Limb (tissue), 2 donors: ENCODE data around the gene LRP6.
"Not testable (repeated sequence)": the region's sequence is repeated elsewhere in the genome, so short reads cannot be mapped to it uniquely, and the experiment has no call there.

ENCODE experiments used
- DNase-seq, 2 donors: peaks; one replicate each; pipeline ENCODE4 v3.0.0-alpha.2; 2016; ENCODE audit errors: extremely low spot score in 2 of 2

Gene LRP6

DNA sequence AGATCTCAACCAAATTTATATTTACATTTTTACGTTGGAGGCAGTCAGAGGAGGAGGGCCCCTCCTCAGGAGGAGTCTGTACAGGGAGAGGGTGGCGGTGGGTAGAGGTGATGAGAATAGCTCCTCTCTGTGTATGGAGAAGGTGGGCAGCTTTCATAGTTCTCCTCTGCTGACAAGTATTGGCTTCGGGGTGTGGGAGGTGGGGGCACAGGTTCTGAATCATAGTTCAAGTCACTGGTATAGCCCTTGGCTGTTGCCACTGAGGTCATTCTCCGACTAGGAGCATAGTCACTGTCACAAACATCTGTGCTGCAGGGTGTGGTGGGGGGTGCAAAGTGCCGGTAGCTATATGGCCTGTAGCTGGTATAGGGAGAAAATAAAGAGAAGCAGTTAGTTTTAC, 145.8 kb downstream of the LRP6 start:
- DNase-seq, result no peak

DNA sequence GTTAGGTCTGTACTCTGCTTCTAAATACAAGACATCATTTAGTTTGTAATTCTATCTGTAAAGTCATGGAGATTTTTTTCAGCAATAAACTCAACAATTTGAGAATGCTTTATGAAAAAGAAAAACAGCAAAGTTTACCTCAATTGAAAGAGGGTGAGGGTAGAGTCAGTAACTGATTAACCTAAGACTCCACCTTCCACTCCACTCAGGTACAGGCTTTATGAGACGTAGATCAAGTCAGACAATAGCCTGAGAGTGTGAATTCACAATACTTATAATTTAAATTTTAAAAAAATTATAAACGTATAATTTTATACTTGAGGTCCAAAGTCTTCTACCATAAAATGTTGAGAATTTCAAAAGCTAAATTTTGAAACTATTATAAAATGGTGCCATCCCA, 150.2 kb downstream of the LRP6 start:
- no peak for DNase-seq

DNA sequence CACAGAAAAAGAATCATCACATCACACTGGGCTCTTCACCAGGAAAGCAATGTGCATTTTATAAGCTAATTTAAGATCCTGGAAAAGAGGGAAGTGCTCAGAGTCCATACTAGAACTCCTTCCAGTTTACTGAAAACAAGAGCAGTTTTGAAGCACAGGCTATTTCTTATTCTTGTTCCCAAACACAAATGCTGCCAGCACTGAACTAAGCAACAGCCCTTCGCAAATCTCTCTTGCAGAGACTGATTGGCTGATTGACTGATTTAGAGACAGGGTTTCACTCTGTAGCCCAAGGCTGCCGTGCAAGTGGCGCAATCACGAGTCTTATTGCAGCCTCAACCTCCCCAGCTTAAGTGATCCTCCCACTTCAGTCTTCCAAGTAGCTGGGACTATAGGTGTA, 151.3 kb downstream of the LRP6 start:
- no peak for DNase-seq

DNA sequence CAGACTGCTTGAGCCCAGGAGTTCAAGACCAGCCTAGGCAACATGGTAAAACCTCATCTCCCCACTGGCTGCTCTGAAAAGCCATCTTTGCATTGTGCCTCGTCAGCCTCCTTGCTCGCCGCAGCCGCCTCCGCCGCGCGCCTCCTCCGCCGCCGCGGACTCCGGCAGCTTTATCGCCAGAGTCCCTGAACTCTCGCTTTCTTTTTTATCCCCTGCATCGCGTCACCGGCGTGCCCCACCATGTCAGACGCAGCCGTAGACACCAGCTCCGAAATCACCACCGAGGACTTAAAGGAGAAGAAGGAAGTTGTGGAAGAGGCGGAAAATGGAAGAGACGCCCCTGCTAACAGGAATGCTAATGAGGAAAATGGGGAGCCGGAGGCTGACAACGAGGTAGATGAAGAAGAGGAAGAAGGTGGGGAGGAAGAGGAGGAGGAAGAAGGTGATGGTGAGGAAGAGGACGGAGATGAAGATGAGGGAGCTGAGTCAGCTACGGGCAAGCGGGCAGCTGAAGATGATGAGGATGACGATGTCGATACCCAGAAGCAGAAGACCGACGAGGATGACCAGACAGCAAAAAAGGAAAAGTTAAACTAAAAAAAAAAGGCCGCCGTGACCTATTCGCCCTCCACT, 155.8 kb downstream of the LRP6 start:
- not testable (repeated sequence) for DNase-seq

DNA sequence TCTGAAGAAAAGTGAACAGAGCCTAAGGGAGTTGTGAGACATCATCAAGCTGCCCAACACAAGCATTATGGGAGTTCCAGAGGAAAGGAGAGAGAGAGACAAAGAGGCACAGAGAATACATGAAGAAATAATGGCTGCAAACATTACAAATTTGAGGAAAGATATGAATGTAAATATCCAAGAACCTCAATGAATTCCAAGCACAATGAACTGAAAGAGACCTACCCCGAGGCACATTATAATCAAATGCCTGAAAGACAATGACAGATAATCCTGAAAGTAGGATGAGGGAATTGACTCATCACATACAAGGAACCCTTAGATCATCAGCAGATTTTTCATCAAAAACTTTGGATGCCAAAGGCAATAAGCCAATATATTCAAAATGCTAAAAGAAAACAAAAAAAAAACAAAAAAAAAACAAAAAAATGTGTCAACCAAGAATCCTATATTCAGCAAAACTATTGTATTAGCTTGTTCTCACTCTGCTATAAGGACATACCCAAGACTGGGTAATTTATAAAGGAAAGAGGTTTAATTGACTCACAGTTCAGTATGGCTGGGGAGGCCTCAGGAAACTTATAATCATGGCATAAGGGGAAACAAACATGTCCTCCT, 158.3 kb downstream of the LRP6 start:
- DNase-seq, result no peak

DNA sequence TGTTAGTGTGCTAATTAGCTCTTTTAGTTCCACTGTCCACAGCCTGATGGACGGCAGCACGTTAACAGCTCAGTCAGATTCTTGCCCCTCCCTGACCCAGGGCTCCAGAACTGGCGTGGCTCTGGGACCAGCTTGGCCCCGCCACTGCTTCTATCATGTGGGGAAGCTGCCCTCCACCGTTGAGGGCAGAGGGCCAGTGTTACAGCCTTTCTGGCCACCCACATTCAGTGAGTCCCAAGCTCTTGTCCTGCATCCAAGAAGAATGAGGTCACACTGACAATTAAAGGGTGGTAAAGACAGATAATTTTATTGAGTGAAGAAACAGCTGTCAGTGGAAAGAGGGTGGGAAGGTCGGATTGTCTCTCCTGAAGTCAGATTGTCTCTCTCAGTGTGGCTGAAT, 159.2 kb downstream of the LRP6 start:
- no peak for DNase-seq

DNA sequence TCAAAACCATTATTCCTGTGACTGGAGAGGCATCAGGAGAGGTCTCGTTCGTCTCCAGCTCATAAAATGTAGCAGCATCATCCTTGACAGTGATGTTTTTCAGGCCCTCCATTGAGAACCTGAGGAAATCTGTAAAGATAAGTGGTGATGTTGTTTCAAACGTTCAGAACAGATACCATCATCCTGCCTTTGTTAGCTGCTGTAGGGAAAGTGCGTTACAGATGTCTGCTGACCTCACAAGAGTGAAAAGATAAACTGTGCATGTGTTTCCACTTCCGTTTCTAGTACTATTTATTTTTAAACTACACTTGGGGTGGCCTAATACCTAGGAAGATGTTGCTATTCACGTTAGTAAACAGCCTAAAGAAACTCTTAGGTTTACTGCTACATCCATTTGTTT, 167.7 kb downstream of the LRP6 start:
- DNase-seq, result no peak

DNA sequence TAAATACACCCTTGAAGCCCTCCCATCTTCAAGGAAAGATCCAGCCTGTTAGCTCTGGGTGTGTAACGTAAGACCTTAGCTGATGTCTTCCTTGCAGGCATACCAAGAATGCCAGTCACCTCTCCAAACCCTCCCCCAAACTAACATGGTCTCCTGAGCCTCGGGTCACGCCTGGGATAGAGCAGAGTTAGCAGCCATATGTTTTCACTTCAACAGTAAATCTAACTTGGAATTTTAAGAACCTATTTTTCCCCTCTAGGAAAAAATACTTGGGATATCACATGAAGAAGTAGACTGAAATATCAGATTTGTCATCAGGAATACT, 168.2 kb downstream of the LRP6 start:
- DNase-seq, result no peak

DNA sequence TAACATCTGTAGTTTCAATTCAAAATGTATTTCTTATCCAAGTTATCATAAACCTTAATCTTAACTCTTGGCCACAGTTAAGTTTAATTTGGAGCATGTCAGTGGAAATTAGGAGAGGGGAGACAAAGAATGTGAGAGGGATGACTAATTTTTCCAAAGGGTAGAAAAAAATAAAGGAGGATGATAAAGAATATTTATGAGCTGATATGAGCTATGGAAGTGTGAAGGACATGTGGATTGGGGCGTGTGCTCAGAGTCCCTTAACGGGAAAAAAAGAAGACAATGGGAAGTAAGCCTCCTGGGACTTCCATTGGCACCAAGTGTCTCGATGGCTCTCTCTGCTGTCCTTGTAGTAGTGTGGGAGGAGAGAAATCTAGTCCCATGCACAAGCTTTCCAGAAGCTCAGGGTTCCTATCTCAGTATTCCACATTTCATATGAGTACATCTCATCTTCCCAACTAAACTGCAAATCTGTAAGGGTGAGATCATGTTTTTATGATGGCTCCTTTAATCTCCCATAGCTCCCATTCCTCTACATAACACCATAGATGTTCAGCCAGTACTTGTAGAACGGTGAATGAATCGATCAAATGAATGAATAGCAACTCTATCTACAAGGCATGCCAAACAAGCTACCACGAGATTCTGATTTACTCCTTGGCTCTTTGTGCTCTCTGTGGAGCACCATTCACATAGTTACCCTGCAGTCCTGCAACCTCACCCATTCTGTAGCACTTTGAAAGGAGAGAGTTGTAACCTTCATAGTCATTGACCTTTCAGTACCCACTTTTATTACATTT, 168.8 kb downstream of the LRP6 start:
- no peak for DNase-seq

DNA sequence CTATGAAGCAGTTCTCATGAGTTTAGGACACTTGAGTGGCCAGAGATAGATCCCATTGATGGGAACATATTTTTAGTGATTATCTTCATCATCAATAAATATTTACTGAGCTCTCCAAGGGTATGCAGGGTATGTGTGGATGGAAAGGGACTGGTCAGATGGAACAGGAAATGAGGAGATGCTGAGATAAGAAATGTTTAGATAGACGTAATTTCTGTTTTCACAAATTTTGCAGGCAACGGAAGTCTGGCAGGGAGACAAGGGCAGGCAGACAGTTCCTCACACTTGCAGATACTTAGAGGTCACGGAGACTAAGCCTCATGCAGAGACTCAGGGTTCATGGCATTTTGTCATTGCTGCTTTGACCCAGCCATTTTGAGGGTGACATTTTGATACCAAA, 171.8 kb downstream of the LRP6 start:
- no peak for DNase-seq

DNA sequence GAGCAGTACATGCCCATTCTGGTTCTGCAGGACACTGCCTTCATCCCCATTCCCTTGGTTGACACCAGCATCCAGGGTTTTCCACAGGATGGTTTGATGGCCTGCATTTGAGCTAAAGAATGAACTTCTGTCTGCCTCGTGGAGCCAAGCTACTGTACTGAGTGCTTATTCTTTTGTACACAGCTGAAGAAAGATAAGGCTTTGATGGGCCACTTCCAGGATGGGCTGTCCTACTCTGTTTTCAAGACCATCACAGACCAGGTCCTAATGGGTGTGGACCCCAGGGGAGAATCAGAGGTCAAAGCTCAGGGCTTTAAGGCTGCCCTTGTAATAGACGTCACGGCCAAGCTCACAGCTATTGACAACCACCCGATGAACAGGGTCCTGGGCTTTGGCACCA, 172.4 kb downstream of the LRP6 start:
- DNase-seq, result no peak

DNA sequence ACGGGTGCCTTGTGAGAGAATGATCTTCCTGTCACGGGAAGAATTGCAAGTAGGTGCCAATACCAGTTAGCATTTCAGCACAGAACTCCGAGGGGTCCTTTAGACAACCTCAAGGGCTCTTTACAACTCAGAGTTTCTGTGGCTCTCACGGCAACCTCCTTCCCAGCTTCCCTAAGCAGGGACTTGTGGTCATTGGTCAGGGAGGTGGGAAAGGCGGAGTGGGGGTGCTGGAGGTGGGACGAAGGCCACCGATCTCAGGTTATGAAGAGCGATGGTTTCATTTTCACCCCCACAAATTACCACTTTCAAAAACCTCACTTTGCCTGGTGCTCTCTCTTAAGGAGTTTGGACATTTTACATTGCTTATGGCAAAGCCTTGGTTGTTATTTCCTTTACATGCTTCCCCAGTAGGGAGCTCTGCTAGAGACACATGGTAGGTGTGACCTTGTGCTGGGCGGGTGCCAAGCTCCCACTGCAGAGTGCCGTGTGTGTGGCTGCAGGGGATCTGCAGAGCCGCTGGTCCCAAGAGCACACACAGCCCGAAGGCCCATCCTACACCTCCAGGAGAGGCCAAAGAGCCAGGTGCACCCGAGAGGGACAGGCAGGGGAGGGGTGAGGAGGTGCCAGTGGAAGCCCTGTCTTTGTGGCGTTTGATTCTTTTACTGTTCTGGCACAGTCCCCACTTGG, 174.7 kb downstream of the LRP6 start:
- DNase-seq, result no peak

DNA sequence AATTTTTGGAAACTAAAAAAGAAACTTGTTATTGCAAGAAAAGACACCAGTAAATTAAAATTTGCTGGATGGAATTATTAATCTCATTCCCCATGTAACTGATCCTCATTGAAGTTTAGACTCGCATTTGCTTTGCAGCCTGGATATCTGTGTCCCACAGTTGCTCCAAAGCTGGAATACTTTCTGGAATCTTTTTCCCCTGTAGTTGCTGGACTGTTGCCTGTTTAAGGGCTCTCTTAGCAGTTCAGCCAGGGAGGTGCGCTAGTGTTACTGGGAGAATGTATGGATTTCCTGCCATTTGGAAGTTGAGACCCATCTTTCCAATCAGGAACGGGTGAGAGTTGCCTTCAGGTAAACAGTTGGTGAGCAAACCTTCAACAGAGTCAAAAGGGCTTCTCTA, 175.8 kb downstream of the LRP6 start:
- DNase-seq, result no peak

DNA sequence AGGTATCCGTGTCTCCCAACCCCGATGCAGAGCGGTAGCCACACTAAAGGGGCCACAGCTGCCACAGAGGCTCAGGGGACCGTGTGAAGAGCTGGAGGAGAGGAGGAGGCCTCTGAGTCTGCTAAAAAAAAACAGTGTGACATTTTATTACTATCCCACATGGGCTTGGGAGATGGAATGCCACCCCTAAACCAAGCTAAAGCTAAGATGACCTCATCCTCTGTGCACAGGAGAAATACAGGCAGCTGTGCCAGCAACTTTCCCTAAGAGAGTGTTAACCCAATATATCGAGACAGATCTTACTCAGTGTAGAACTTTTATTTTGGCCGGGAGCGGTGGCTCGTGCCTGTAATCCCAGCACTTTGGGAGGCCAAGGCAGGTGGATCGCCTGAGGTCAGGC, 178.1 kb downstream of the LRP6 start:
- no peak for DNase-seq

DNA sequence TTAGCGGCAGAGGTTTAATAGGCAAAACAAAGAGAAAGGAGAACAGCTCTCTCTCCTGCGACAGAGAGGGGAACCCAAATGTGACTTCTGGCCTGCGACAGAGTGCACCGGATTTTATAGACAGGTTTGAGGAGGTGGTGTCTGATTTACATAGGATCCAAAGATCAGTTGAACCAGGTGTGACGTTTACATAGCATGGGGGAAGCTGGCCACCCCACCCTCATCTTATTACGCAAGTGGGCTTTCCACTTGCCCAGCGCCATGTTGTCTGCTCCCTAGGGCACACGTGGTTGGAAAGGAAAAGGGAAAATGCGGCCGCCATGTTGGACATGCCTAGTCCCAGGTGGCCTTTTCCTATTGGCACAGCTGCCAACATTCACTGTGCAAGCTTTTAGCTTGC, 178.7 kb downstream of the LRP6 start:
- no peak for DNase-seq

DNA sequence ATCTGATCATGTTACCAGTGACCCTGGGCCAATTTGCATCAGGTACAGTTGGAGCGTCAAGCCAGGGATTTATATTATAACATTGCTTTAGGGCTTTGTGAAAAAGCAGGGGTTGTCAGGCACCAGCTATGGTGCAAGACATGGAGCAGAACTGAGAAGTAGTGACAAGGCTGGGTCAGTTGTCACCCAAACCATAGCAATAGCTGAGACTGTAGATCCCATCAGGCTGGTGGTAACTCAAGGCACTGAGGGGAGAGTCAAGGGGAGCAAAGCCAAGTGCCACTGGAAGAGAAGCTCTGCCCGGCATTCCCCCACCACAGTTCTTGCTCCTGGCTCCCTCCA, 179.2 kb downstream of the LRP6 start:
- DNase-seq, result no peak

DNA sequence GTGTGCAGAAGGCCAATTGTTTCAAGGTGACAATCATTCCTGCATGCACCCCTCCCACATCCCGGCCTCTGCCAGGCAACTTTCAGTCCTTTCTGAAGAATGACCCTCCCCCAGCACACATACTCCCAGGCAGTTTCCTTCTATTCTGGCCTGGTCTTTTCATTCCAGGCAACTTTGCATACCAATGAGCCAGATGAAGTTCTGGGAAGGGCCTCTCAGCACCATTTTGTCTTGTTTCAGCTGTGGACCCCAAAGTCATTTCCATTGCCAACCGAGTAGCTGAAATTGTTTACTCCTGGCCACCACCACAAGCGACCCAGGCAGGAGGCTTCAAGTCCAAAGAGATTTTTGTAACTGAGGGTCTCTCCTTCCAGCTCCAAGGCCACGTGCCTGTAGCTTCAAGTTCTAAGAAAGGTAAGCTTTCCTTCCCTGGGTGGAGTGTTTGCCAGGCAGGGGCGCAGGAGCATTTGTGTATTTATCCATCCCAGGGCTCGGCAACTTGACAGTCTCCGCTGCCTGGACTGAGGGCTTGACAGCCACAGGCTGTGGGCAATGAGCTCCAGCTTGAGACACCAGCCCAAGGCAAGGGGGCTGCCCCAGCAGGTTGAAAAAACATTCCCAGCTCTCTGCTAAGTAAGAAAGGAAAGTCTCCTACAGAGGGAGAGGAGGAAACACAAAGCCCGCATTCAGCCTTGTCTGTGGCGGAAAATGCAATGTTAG, 179.7 kb downstream of the LRP6 start:
- no peak for DNase-seq

DNA sequence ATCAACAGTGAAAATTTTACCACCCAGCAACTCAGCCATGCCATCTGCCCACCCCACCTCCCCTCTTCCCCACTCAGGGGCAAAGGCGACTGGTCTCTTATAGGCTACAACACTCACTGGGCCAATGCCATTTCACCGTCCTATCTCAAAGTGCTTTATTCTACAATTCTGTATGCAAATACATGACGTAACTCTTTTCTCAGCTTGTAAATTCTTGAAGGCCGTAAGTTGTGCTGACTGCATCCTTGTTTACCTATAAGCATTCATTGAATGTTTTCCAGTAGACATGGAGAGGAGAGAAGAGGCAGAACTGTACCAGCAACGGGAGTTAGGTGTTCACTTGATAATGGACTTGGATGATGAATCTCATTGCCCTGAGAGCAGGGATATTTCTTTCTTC, 180.5 kb downstream of the LRP6 start:
- no peak for DNase-seq

DNA sequence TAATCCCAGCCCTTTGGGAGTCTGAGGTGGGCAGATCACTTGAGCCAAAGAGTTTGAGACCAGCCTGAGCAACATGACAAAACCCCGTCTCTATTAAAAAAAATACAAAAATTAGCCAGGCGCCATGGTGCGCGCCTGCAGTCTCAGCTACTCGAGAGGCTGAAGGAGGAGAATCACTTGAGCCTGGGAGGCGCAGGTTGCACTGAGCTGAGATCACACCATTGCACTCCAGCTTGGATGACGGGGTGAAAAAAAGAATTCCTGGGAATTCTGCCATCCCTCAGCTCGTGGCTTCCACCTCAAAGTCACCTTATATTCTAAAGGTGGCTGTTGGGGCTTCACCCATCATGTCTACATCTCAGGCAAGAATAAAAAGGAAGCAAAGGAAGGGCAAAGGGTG, 183.2 kb downstream of the LRP6 start:
- no peak for DNase-seq

DNA sequence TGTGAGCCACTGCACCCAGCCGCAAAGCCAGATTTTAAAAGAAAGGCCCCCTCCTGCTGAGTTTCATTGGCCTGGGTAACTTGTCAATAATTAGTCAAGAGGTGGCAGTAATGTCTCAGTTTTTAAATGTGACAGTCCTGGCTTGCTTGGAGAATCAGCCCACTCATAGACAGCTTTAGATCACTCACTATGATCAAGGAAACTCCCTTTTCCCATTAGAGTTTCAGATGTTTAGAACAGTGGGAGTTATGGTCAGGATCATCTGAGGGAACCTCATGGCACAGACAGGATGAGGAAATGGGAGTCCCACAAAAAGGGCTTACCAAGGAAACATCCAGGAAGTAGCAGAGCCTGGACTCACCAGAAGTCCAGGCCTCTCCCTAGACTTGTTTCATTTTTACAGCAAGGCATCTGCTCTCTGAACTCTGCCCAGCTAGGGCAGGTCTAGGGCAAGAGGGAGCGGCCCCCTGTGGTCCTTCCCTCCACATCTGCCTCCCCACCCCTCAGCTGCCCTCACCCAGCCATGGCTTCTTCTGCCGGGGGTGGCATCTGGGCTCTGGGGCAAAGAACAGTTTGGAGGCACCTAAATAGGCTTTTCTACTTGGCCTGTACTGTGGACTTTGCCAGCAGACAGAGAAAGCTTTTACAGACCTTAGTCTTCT, 184.9 kb downstream of the LRP6 start:
- no peak for DNase-seq

DNA sequence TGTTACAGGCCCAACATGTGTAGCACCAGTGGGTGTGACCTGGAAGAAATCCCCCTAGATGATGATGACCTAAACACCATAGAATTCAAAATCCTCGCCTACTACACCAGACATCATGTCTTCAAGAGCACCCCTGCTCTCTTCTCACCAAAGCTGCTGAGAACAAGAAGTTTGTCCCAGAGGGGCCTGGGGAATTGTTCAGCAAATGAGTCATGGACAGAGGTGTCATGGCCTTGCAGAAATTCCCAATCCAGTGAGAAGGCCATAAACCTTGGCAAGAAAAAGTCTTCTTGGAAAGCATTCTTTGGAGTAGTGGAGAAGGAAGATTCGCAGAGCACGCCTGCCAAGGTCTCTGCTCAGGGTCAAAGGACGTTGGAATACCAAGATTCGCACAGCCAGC, 187.6 kb downstream of the LRP6 start:
- no peak for DNase-seq
